ENCODE results near the gene KIF26B. TPM values are rescaled to one million over a fixed set of nuclear protein-coding genes. Genes with fewer than 3 reads are reported as not detected.

Gene KIF26B
- total and polyA plus RNA-seq, 10 of the 15 experiments (the other 5 are each of a cell fraction or from before 2014, with no cell fraction given): 0.35 to 11.6 (median 2.2) TPM

DNA sequence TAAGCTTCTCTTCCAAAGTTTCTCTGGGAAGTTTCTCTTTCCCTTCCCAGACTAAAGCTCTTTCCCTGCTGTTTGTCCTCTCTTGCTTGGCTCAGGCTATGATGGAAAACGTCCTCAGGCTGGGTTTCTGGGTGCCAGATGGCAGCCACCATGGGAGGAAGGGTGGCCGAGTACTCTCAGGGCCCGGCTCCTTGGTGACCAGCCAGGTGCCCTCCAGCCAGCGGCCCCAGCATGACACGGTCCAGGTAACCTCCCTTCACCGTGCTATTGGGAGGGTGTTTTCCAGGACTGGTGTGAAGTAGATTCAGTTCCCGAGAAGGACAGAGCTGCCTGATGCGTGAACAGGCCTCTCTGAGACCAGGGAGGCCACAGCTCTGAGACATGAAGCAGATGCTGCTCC, 60.3 kb downstream of the KIF26B start:
- intact Hi-C loops (cut with micrococcal nuclease; ENCODE audit: unreplicated experiment): no loop called here
- no peaks in the 10 kb centered on the region for H4K20me1 ChIP-seq (ENCODE audit: control insufficient read depth, insufficient read depth)
- ChIA-PET POLR2A (no interaction called here), CTCF (no interaction called here), SMC1A (ENCODE audit: uncharacterized antibody, unreplicated experiment) (no interaction called here), RAD21 (ENCODE audit: unreplicated experiment) (interaction anchor here (0.9 kb wide), 1 partner anchor 13 kb away, joined by 3 read pairs; no protein-coding TSS in a partner anchor)
- no peak for FAIRE-seq
- peaks cover 0 to 1% of the 10 kb centered on the region in 2 experiments; a peak in 1 of 4 replicates for H3K27me3 ChIP-seq (replicated peaks in 1 of 2; ENCODE audit: control insufficient read depth in 2 of 2, insufficient read depth in 2 of 2, low read length in 1 of 2)
- no peak overlapping the region for H3K4me2 ChIP-seq (ENCODE audit: control insufficient read depth, insufficient read depth)
- ATAC-seq: no peak
- H3K9ac ChIP-seq (ENCODE audit: control insufficient read depth, insufficient read depth, low read length): no peak overlapping the region
- in situ Hi-C loops (cut with MboI): no loop called here
- no peak overlapping the region for H3K27ac ChIP-seq (ENCODE audit: control insufficient read depth, insufficient read depth)
- WGBS (ENCODE audit: insufficient coverage, insufficient replicate concordance, low lambda C conversion rate, missing lambda C conversion rate): 31% methylated on average over 8 of the region's 8 CpGs
- H3K36me3 ChIP-seq (ENCODE audit: control insufficient read depth in 2 of 2, insufficient read depth in 2 of 2, low read length in 1 of 2): no peaks in the 10 kb centered on the region
- no peak for DNase-seq (ENCODE audit: low read depth, low spot score)
- H3K4me3 ChIP-seq: no peak overlapping the region
- BruUV-seq (replicated peaks): no TSS peak
- no peaks in the 10 kb centered on the region for H3K9me3 ChIP-seq (replicated peaks; ENCODE audit: control insufficient read depth, insufficient read depth, low read length)
- H2AFZ ChIP-seq (ENCODE audit: control insufficient read depth, low read depth, low read length): no peak overlapping the region
- no peaks in the 10 kb centered on the region for H3K79me2 ChIP-seq (ENCODE audit: control insufficient read depth, insufficient read depth, low read length)
- H3K4me1 ChIP-seq (ENCODE audit: control insufficient read depth, insufficient read depth, low read length): no peaks in the 10 kb centered on the region
- TF ChIP-seq ZBED1 (IDR thresholded peaks at IDR 0.05; ENCODE audit: borderline replicate concordance): no peak
- TF ChIP-seq, protein P1, sequence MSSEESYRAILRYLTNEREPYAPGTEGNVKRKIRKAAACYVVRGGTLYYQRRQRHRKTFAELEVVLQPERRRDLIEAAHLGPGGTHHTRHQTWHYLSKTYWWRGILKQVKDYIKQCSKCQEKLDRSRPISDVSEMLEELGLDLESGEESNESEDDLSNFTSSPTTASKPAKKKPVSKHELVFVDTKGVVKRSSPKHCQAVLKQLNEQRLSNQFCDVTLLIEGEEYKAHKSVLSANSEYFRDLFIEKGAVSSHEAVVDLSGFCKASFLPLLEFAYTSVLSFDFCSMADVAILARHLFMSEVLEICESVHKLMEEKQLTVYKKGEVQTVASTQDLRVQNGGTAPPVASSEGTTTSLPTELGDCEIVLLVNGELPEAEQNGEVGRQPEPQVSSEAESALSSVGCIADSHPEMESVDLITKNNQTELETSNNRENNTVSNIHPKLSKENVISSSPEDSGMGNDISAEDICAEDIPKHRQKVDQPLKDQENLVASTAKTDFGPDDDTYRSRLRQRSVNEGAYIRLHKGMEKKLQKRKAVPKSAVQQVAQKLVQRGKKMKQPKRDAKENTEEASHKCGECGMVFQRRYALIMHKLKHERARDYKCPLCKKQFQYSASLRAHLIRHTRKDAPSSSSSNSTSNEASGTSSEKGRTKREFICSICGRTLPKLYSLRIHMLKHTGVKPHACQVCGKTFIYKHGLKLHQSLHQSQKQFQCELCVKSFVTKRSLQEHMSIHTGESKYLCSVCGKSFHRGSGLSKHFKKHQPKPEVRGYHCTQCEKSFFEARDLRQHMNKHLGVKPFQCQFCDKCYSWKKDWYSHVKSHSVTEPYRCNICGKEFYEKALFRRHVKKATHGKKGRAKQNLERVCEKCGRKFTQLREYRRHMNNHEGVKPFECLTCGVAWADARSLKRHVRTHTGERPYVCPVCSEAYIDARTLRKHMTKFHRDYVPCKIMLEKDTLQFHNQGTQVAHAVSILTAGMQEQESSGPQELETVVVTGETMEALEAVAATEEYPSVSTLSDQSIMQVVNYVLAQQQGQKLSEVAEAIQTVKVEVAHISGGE (CRISPR knock-in tag; IDR thresholded peaks at IDR 0.05): no peak
- no peak for TF ChIP-seq STAT1 (conservative IDR thresholded peaks at IDR 0.05)
- TF ChIP-seq DPF2 (IDR thresholded peaks at IDR 0.05): no peak
- TF ChIP-seq CHD4 (IDR thresholded peaks at IDR 0.05): no peak
- TF ChIP-seq RB1 (IDR thresholded peaks at IDR 0.05; ENCODE audit: borderline replicate concordance): no peak
- TF ChIP-seq, protein P2, sequence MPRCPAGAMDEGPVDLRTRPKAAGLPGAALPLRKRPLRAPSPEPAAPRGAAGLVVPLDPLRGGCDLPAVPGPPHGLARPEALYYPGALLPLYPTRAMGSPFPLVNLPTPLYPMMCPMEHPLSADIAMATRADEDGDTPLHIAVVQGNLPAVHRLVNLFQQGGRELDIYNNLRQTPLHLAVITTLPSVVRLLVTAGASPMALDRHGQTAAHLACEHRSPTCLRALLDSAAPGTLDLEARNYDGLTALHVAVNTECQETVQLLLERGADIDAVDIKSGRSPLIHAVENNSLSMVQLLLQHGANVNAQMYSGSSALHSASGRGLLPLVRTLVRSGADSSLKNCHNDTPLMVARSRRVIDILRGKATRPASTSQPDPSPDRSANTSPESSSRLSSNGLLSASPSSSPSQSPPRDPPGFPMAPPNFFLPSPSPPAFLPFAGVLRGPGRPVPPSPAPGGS (IDR thresholded peaks at IDR 0.05; ENCODE audit: borderline replicate concordance, insufficient read depth, low read depth, low read length, poor library complexity, severe bottlenecking): no peak
- TF ChIP-seq NFIC (IDR thresholded peaks at IDR 0.05; ENCODE audit: low read depth, low read length): no peak
- no peak for TF ChIP-seq NFXL1 (IDR thresholded peaks at IDR 0.05; ENCODE audit: borderline replicate concordance)
- TF ChIP-seq RAD51 (IDR thresholded peaks at IDR 0.05): no peak
- TF ChIP-seq ASH2L (IDR thresholded peaks at IDR 0.05; ENCODE audit: borderline replicate concordance, low read depth): no peak
- no peak for TF ChIP-seq MTA3 (IDR thresholded peaks at IDR 0.05; ENCODE audit: borderline replicate concordance, low read length)
- TF ChIP-seq BMI1 (IDR thresholded peaks at IDR 0.05; ENCODE audit: borderline replicate concordance): no peak
- TF ChIP-seq, protein P3, sequence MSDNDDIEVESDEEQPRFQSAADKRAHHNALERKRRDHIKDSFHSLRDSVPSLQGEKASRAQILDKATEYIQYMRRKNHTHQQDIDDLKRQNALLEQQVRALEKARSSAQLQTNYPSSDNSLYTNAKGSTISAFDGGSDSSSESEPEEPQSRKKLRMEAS (IDR thresholded peaks at IDR 0.05; ENCODE audit: low read depth, low read length): no peak
- TF ChIP-seq, protein P4, sequence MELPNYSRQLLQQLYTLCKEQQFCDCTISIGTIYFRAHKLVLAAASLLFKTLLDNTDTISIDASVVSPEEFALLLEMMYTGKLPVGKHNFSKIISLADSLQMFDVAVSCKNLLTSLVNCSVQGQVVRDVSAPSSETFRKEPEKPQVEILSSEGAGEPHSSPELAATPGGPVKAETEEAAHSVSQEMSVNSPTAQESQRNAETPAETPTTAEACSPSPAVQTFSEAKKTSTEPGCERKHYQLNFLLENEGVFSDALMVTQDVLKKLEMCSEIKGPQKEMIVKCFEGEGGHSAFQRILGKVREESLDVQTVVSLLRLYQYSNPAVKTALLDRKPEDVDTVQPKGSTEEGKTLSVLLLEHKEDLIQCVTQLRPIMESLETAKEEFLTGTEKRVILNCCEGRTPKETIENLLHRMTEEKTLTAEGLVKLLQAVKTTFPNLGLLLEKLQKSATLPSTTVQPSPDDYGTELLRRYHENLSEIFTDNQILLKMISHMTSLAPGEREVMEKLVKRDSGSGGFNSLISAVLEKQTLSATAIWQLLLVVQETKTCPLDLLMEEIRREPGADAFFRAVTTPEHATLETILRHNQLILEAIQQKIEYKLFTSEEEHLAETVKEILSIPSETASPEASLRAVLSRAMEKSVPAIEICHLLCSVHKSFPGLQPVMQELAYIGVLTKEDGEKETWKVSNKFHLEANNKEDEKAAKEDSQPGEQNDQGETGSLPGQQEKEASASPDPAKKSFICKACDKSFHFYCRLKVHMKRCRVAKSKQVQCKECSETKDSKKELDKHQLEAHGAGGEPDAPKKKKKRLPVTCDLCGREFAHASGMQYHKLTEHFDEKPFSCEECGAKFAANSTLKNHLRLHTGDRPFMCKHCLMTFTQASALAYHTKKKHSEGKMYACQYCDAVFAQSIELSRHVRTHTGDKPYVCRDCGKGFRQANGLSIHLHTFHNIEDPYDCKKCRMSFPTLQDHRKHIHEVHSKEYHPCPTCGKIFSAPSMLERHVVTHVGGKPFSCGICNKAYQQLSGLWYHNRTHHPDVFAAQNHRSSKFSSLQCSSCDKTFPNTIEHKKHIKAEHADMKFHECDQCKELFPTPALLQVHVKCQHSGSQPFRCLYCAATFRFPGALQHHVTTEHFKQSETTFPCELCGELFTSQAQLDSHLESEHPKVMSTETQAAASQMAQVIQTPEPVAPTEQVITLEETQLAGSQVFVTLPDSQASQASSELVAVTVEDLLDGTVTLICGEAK (IDR thresholded peaks at IDR 0.05; ENCODE audit: borderline replicate concordance): no peak
